T-helper 22 cell (primary cell): ENCODE data around the gene ASB2.

Source experiments
- DNase-seq: peaks from one replicate; pipeline ENCODE4 v3.0.0-alpha.2; 2020; ENCODE audit warnings: low read depth

Gene ASB2

DNA sequence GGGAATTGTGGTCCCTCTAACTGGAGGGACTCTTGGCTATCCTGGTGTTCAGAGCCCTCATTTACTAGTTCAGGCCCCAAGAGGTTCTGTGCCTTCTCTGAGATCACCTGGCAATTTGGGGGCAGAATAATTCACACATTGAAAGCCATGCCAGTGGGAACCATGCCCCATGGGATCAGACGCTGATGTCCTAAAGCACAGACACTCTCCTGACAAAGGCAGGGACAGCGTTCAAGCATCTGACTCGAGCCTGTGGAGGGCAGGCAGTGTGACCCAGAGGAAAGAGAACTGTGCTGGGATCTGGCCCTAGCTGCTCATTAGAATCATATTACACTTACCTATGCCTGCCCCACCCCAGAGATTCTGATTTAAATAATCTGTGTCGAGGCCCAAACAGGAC is 2.4 kb upstream of the ASB2 start:
- DNase-seq = no peak

DNA sequence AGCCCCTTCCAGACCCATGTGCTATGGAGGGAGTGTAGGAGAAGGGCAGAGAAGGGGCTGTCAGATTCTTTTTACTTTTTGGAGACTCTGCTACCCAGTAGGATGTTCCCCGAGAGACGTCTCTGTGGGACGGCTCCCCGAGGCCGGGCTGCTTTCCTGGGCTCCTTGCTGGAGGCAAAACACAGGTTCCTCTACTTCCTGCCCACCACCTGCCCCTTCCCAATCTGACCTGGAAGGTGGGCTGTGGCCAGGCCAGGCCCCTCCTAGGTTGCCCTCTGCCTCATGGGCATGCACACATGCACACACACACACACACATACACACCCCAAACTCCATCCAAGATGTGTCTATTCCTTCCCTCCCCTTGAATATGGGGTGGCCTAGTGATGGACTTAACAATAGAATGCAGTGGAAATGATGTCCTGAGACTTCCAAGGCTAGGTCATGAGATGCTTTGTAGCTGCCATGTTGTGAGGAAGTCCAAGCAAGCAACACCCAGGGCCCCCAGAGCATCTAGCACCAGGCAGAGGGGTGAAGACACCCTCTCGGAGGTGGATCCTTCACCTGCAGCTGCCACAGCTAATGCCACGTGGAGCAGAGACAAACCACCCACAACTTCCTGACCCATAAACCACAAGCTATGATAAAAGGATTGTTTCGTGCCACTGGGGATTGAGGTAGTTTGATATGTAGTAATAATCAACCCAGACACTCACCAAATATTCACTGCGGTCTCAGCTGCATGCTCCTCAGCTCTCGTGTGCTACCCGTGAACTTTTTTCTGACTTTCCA is 1.6 kb upstream of the ASB2 start:
- peak; percentile 56 for DNase-seq

DNA sequence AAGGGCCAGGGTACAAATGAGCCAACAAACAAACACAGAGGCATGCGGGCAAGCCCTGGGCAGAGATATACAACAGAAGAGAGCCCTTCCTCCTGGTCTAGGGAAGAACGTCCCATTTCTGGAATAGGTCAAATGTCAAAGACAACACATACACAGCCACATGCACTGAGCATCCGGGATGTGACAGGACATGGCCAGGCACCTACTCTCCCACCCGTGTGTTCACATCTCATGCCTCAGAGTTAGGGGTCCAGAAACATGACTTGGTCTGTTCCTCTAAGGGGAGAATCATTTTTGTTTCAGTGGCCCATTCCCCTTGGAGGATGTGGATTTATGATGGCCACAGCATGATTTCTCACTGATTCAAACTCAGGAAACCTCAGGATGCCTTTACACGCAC is 801 bp upstream of the ASB2 start:
- DNase-seq = no peak

DNA sequence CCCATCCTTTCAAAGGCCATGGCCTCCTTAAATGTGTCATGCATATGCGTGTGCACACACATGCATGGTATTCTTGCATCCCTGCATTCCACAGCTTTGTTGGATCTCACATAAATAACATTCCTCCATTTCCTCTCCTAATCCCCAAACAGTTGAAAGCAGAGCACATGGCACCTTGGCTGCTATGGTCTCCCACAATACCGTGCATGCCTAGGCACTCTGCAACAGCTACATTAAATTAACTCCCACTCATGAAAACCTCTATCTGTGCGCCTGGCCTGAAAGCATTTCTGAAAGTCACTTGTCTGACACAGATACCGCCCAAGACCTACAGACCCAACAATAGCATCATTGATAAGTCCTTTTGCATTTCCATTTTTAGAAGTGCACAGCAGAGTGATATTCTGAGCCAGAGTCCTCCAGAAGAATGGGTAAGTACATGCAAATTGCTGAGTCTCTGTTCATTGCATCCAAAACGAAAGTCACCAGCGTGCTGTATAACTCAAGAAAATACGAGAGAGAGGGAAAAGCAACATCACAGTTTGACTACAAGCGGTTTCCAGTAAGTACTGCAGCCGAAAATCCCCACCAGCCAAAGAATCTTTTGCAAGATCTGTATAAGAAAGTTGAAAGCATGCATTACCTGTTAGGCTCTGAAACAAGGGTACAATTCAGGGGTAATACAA is 436 bp downstream of the ASB2 start:
- no peak for DNase-seq

DNA sequence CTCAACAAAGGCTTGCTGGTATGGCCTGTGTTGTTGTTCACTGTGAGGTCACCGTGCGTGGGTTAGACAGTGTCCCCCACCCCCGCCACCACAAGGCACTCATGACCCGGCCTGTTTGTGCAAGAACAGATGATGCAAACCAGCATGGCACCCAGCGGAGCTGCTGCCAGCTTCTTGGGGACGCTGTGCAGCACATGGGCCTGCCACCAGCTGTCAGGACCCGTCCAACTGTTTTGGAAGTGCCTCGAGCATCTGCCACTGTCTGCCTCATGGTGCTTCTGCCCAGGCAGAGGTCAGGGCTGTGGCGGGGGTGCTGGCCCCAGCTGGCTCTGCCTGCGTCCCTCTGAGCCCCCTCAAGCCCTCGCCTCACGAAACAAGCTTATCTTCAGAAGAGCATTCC is 1.5 kb downstream of the ASB2 start:
- DNase-seq = no peak

DNA sequence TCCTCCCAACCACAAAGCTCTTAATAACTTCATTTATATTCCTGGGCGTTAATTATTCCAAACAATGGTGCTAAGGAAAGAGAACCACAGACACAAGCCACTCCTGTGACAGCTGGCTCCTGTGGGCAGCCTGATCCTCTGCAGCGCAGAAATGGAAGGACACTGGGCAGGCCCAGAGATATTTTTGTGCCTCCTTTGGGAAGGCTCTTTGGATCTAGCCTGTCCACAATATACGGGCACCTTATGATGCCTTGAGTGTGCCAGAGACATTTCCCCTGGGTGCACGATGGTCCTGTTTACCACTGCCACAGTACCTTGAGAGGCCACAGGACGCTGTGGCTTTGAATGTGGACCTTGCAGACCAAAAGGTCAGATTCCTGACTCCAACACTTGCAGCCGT is 2.1 kb downstream of the ASB2 start:
- DNase-seq = no peak

DNA sequence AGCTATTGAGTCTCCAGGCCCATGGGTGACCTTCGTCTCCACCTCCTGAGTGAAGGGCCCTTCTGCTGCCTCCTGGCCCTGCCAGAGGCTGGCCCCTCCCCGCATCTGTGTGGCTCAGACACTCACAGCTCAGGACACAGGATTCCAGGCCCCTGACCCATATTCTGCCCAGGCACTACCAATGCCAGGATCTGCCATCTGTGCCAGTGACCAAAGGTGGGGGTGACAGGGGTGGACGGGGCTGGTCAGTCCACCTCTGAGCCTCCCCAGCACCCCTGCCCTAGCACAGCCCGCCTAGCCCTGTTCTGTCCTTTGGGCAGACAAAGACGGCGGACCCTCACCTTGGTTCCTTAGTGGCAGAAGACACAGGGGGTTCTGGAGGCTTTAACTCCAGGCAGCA is 2.8 kb downstream of the ASB2 start:
- no peak for DNase-seq

DNA sequence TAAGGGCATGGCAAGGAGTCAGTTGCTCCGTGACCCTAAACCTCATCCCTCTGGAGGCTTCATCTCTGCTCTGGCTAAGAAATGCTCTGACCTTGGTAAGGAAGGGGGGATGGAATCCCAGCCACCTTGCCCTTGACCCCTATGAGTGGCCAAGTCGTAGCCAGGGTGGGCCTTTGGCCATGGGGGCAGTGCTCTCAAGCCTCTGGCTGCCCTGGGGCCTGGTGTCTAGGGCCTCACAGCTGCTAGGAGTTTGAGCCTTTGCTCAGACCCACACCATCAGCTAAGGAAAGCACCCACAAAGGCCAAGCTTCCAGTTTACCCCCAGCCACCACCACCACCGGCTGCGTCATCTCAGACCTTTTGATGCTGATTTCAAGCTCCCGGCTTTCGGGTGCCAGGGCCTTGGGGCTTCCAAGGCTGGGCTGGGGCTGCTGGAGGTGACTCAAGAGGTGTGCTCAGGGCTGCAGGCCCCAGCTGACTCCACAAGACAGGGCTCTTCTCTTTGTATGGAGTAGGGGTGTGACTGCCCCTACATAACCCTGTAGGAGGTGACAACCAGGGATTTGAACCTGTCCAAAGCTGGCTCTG is 3.7 kb downstream of the ASB2 start:
- DNase-seq = no peak

DNA sequence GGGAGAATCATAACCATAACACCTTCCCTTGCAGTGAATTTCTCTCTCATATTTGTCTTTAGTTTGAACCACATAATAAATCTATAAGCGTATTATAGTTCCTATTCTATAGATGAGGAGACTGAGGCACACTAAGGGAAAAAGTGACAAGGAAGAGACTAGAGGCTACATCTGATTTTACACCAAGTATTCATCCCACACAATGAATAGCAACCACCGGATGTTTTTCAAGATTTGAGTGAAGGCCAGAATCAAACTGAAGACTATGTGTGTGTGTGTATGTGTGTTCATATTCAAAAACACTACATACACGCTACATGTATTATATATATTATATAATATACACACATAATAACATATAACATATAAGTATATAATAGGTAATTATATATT is 4.7 kb downstream of the ASB2 start:
- DNase-seq = no peak

DNA sequence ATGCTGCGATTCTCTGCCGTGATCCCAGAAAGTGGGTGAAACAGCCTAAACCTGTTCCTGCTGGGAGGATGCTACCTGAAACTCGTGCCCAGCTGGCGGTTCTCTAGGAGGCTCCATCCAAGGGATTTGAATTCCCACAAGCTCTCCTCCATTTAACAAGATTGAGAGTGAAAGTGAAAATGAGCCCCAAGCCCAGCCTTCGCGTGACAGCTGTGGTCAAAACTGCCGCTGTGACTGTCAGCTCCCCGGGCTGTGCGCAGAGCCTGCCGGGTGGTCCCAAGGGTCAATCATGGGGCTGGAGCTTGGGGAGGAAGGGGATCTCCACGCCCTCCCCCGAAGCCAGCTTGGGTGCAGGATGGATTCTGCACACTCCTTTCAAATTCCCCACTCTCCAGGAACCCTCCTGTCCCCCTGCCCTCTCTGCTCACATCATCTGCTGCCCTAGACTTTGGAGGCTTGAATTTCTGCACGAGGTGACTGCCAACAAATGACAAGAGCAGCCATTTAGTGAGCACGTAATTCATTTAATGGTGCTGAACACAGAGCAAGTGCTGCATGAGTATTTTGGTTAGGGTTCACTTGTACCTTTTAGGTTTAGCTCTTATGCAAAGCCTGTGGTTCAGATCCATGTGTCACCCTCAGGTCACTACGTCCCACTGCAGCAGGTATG is 5.3 kb downstream of the ASB2 start:
- no peak for DNase-seq

DNA sequence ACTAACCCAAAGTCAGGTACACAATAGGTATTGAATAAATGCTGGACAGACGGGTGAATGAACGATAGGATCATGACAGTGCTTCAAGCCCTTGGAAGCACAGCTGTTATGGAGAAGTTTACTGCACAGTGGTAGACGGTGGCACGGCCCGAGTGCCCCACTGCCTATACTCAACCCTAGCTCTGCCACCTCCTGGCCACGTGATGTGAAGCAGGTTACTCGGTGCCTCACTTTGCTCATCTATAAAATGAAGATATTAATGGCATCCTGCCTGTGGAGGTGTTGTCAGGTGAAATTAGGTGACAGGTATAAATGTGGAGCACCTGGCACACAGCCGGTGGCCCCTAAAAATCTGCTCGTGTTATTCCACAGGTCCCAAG is 5.8 kb downstream of the ASB2 start:
- DNase-seq = peak; percentile 44

DNA sequence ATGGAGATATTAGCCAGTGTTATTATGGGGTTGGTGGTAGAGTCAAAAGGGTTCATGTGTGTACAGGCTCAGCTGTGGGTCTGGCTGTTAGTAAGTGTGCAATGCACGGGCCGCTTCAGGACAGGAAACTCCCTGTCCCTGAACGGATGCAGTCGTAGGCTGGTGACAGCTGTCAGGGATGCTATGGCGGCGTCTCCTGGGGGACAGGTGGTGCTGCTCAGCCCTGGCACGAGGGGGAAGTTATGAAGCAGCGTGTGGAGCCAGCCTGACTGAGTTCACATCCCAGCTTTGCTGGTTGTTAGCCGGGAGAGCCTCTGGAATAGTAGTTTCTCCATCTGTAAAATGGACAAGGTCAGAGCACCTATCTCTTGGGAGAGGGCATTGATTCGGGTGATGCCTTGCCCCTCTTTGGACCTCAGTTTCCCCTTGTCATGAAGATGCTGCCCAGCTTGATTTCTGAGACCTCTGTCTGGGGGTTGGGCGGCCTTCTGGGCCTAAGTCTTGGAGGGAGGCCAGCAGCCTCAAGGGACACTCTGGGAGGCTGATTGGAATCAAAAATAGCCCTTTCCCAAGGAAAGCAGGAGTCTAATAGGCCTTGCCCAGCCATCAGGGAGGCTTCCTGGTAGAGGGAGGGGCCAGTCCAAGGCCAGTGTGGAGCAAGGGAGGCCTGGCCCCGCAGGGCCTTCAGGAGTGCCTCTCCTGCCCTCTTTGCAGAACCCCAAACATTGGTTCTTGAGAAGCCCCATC is 7.1 kb downstream of the ASB2 start:
- DNase-seq = no peak

DNA sequence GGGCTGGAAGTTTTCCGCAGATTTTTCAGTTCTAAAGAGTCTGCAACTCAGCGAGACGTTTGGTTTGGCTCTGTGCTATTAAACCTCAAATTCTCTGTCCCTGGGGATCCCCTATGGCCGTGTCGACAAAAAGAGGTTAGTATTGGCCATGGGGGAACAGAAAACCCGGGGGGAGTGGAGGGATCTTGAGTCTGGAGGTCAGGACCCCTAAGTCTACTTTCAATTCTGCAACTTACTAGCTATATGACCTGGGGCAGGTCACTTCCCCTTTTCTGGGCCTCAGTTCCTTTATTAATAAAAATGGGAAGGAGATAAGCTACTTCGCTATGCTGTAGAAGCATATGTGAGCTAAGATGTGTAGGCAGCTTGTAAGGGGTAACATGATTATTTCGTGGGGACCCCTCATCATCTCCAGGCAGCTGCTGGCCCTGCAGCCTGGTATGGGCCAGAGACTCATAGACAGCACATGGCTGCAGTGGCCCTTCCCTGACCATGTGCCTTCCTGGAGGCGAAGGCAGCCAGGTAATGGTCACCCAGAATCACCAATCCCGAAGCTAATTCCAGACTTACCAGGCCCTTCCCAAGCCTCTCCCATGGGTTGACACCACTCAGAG is 8.6 kb downstream of the ASB2 start:
- no peak for DNase-seq

DNA sequence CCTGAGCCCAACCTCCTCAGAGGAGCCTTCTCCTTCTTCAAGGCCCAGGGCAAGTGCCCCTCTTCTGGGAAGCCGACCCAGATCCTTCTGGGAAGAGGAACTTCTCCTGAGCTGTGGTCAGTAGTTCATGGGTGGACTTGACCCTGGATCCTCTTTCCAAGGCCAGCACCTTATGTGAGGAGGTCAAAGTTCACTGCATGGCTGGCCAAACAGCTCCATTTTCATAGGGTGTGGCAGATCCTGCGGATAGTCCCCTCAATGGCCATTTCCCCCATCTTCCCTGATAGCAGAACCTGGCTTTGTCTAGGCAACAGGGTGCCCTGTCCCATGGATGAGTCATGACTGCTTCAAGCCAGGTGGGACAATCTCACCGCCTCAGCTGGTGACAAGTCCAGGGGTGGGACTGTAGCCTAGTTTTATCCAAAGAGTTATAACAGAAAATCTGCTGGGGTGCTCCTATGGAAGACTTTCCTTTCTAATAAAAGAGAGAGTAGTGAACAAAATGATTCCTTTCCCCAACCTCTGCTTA is 10.4 kb downstream of the ASB2 start:
- DNase-seq = no peak

DNA sequence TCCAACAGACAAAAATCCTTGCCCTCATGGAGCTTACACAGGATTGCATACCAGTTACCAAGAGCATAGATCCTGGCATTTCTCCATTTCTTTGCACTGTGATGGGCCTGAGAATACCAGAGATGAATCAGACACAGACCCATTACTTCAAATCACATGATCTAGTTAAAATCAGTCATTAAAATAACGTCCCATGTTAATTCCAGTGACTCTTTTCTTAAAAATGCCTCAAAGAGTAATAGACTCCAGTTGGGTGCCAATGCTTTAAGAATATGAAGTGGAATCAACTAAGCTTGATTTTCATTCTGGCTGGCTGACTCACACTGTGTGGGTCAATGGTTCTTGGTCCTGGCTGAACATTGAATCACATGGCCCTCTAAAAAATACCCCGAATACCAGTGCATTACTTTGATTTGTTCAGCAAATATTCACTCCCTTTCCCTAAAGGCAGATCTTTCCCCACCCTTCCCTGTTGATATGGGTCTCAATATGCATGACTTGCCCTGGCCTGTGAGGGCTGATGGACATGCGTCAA is 11.0 kb downstream of the ASB2 start:
- DNase-seq = no peak

DNA sequence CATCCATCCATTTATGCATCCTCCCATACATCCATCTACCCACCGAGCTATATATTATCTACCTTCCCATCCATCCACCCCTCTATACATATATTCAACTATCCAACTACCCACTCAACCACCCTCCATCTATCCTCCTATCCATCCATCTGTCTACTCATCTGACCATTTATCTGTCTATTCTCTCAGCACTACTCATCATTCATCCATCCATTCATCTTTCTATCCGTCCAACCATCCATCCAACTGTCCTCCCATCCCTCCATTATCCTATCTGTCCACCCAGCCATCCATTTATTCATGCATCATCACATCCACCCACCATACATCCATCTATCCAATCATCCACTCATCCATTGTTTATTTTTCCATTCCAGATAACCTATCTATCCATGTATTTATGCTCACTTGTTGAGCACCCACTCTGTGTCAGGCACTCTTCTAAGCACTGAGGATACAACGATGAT is 11.5 kb downstream of the ASB2 start:
- DNase-seq = no peak

DNA sequence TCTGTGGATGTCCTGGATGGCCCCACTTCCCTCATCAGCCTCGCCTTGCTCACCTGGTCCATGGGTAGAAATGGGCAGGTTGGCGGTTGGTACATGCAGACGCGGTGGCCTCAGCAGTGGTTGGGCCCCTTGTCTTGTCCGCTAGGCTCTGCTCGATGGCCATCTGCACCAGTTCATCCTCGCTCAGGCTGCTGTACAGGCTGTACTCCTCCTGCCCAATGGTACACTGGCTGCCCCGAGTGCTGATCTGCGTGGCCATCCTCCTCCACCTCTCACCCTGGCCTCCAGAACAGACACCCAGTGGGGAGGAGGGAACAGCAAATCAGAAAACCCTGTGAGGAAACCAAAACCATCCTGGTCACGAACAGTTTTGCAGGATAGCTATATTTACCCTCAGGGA is 12.1 kb downstream of the ASB2 start:
- no peak for DNase-seq

DNA sequence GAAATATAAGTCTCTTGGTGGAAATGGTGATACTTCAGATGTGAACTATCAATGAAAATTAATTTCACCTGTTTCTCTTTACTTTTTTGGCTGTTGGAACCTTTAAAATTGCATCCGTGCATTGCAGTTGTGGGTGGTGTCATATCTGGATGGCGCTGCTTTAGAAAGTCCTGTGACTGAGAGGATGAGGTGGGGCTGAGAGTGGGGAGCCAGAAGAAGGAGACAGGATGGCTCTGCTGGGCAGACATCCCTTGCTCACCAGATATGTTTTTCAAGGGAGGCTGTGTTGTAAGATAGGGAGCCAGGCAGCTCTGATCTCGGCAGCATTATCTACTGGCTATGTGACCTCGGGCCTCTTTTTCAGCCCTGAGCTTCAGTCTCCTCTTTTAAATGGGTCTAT is 12.7 kb downstream of the ASB2 start:
- no peak for DNase-seq

DNA sequence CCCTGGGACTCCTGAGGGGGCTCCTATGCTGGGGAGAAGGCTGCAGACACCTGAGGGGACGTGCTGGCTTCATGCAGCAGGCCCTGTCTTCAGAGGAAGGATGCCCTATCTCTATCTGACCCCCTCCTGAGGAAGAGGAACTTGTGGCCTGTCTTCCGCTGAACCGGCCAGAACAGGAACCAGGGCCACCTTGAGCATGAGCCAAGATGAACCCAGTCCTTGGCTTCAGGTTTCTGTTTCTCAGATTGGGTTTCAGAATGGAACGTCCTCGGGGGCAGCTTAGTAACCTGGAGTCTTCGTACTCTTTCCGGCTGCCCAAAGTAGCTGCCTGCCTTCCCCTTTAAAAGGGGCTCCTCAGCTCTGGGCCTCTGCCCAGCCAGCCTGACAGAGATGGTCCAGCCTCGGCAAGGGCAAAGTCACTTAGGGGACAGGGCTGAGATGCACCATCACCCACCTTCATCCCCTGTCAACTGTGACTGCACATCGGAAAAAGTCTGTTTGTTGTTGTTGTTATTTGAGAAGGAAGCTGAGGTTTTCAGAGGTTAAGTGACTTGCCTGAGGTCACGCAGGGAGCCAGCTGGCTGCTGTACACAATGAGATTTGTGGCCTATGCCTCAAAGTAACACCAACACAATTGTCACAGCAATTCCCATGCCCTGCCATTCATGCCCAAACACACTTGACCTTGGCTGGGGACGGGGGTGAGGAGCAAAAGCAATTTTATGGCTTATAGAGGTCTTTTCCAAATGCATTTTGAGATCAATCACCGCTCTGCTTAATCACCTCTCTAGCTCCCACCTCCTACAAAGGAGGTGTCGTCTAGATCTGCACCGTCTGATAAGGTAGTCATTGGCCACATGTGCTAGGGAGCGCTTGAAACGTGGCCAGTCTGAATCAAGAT is 13.4 kb downstream of the ASB2 start:
- peak; percentile 53 for DNase-seq

DNA sequence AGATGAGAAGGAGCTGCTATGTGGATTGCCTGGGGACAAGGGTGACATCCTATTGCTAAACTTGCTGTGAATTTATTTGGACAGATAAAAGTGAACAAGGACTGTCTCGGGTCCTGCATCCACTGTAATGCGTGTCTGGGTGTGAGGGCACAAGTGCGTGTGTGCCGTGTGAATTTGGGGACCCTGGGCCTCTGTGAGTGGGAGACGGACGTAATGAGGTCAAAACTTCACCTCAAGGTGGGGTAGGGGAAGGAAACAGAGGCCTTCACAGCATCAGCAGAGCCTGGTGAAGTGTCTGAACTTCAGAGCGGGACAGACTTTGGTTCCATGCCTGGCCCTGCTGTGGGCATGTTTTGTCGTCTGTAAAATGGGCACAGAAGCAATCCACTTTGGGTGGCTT is 14.8 kb downstream of the ASB2 start:
- DNase-seq = no peak
